ENCODE measurements around the gene OGFOD3.

OGFOD3 gene

DNA sequence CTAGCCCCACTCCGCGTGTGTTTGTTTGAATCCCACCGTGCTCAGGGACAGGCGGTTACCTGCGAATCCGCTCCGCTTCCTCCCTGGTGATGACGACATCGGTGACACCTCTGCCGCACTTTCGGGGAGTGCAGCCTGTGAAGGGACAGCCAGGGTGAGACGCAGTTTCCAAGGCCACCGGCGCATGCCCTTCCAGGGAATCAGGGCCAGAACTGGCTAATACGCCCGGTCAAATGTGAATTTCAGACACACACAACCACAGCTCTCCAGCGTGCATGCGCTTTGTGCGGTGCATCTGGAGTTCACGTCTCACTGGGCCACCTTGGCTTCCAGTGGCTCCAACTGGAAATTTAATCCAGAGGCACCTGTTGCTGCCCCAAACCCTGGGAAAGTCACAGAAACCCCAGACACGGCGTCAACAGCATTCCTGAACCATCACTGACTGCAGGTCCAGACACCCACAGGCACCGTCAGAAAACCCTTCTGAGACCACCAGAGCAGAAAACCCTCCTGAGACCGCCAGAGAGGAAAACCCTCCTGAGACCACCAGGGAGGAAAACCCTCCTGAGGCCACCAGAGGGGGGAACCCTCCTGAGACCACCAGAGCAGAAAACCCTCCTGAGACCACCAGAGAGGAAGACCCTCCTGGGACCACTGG, 6.9 kb downstream of the OGFOD3 start:
- H3K27ac ChIP-seq (ENCODE audit: poor library complexity, severe bottlenecking), result no peak overlapping the region
- no peaks in the 10 kb centered on the region for H3K9me3 ChIP-seq (ENCODE audit: severe bottlenecking)
- DNase-seq (ENCODE audit: low spot score), result peak; percentile 62
- ATAC-seq (ENCODE audit: low read depth), result no peak
- H3K27me3 ChIP-seq (ENCODE audit: insufficient read depth, poor library complexity, severe bottlenecking), result no peaks in the 10 kb centered on the region
- peaks cover 4% of the 10 kb centered on the region; the same call in 1 of the 2 replicates for H3K36me3 ChIP-seq (ENCODE audit: low read depth)
- H3K4me1 ChIP-seq (ENCODE audit: insufficient read depth, poor library complexity, severe bottlenecking), result no peaks in the 10 kb centered on the region
- H3K4me3 ChIP-seq (ENCODE audit: severe bottlenecking), result no peak overlapping the region
- TF ChIP-seq, protein P1, sequence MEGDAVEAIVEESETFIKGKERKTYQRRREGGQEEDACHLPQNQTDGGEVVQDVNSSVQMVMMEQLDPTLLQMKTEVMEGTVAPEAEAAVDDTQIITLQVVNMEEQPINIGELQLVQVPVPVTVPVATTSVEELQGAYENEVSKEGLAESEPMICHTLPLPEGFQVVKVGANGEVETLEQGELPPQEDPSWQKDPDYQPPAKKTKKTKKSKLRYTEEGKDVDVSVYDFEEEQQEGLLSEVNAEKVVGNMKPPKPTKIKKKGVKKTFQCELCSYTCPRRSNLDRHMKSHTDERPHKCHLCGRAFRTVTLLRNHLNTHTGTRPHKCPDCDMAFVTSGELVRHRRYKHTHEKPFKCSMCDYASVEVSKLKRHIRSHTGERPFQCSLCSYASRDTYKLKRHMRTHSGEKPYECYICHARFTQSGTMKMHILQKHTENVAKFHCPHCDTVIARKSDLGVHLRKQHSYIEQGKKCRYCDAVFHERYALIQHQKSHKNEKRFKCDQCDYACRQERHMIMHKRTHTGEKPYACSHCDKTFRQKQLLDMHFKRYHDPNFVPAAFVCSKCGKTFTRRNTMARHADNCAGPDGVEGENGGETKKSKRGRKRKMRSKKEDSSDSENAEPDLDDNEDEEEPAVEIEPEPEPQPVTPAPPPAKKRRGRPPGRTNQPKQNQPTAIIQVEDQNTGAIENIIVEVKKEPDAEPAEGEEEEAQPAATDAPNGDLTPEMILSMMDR (IDR thresholded peaks at IDR 0.05; ENCODE audit: poor library complexity, severe bottlenecking), result no peak

DNA sequence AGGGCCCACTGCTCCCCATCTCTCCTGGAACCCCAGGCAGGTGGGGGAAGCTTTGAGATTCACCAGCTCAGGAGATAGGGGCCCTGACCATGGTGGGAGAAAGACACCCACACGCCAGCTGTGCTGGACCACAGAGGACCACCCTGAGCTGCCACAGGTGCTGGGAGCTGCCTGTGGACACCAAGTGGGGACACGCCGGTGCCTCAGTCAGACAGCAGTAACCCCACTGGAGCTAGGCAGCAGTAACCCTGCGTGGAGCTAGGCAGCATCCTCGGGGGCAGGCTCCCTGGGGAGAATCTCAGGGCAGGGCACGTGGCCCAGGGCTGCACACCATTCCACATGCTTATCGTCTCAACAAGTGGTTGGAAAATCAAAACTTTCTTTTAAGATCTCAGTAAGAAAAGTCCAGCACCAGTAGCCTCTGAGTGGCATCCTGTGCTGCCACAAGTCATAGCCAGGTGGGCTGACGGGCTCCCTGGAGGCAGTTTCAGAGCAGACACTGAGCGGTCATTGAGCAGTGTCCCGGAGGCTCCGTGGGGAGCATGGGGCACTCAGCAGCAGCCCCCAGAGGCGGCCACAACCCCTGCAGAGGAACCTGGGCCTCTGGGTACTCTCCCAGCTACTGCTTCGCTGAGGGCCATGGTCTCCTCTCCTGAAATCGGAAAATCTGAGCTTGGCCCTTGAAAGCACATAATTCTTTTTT, 8.2 kb downstream of the OGFOD3 start:
- DNase-seq (ENCODE audit: low spot score) (peak; percentile 56), ATAC-seq (ENCODE audit: low read depth) (no peak)
- Histone ChIP-seq H3K4me1 (ENCODE audit: insufficient read depth, poor library complexity, severe bottlenecking) (no peaks in the 10 kb centered on the region), H3K27me3 (ENCODE audit: insufficient read depth, poor library complexity, severe bottlenecking) (no peaks in the 10 kb centered on the region), H3K36me3 (ENCODE audit: low read depth) (peaks cover 4% of the 10 kb centered on the region; the same call in 1 of the 2 replicates), H3K27ac (ENCODE audit: poor library complexity, severe bottlenecking) (no peak overlapping the region), H3K9me3 (ENCODE audit: severe bottlenecking) (no peaks in the 10 kb centered on the region), H3K4me3 (ENCODE audit: severe bottlenecking) (no peak overlapping the region)
- TF ChIP-seq, protein P1 (IDR thresholded peaks at IDR 0.05; ENCODE audit: poor library complexity, severe bottlenecking), result no peak

DNA sequence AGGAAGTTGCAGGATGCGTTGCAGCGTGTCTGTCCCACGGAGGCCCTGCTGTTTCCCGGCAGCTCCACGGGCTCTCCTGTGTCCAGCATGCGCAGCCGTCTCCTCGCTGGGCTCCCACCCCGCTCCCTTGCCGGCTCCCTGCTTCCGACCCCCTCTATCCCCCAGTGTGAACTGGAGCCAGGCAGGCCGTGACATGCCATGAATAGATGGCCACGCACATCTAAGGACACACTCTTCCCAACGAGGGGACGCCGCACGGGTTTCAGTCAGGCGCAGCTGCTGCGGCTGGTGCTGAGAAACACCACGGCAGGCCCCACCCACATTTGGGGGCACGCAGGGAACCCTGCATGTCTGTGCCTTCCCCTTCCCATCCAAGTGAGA, 9.5 kb downstream of the OGFOD3 start:
- DNase-seq (ENCODE audit: low spot score), result peak; percentile 64
- Histone ChIP-seq H3K27me3 (ENCODE audit: insufficient read depth, poor library complexity, severe bottlenecking) (no peaks in the 10 kb centered on the region), H3K27ac (ENCODE audit: poor library complexity, severe bottlenecking) (no peak overlapping the region), H3K4me1 (ENCODE audit: insufficient read depth, poor library complexity, severe bottlenecking) (no peaks in the 10 kb centered on the region), H3K4me3 (ENCODE audit: severe bottlenecking) (no peak overlapping the region), H3K9me3 (ENCODE audit: severe bottlenecking) (no peaks in the 10 kb centered on the region), H3K36me3 (ENCODE audit: low read depth) (peaks cover 2% of the 10 kb centered on the region; the same call in 1 of the 2 replicates)
- no peak for ATAC-seq (ENCODE audit: low read depth)
- TF ChIP-seq, protein P1 (IDR thresholded peaks at IDR 0.05; ENCODE audit: poor library complexity, severe bottlenecking), result no peak

DNA sequence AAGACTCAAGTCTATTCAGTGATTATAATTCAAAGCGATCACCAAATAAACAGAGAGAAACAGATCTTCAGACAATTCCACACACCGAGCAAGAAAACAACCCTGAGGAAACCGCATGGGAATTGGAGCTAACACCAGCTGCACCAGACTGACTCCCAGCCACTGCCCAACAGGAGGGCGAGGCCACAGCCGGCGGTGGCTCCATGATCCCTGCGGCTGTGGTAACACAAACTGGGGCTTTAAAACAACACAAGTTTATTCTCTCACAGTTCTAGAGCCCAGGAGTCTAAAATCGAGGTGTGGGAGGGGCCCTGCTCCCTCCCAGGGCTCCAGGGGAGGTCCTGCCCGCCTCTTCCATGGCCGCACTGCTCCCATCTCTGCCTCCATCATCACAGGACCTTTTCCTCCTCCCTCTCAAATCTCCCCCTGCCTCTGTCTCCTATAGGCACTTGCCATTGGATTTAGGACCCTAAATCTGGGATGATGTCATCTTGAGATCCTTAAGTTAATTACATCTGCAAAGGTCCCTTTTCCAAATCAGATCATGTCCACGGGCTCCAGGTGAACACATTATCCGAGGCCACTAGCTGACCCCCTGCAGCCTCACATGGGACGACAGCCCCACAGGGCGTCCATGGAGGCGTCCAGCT, 10.0 kb downstream of the OGFOD3 start:
- TF ChIP-seq, protein P1 (IDR thresholded peaks at IDR 0.05; ENCODE audit: poor library complexity, severe bottlenecking), result no peak
- Histone ChIP-seq H3K4me1 (ENCODE audit: insufficient read depth, poor library complexity, severe bottlenecking) (no peaks in the 10 kb centered on the region), H3K4me3 (ENCODE audit: severe bottlenecking) (no peak overlapping the region), H3K9me3 (ENCODE audit: severe bottlenecking) (no peaks in the 10 kb centered on the region), H3K27me3 (ENCODE audit: insufficient read depth, poor library complexity, severe bottlenecking) (no peaks in the 10 kb centered on the region), H3K36me3 (ENCODE audit: low read depth) (peaks cover 3% of the 10 kb centered on the region), H3K27ac (ENCODE audit: poor library complexity, severe bottlenecking) (no peak overlapping the region)
- DNase-seq (ENCODE audit: low spot score) (peak; percentile 44), ATAC-seq (ENCODE audit: low read depth) (no peak)
